GM19467 (cell line): ENCODE results near the gene CCN6.

ENCODE experiments used
- ATAC-seq: cut with Tn5 transposase; IDR thresholded peaks from one replicate; pipeline ENCODE4 v1.9.1; 2021; ENCODE audit warnings: mild to moderate bottlenecking, moderate library complexity; ENCODE audit not compliant: unreplicated experiment

CCN6 gene

GRCh38 chr6:112054001-112054400 is at the start of gene CCN6:
CCN6 (plus strand) TSS chr6:112054104; CDS start chr6:112054358, 254 bp downstream.
- no peak for ATAC-seq

DNA sequence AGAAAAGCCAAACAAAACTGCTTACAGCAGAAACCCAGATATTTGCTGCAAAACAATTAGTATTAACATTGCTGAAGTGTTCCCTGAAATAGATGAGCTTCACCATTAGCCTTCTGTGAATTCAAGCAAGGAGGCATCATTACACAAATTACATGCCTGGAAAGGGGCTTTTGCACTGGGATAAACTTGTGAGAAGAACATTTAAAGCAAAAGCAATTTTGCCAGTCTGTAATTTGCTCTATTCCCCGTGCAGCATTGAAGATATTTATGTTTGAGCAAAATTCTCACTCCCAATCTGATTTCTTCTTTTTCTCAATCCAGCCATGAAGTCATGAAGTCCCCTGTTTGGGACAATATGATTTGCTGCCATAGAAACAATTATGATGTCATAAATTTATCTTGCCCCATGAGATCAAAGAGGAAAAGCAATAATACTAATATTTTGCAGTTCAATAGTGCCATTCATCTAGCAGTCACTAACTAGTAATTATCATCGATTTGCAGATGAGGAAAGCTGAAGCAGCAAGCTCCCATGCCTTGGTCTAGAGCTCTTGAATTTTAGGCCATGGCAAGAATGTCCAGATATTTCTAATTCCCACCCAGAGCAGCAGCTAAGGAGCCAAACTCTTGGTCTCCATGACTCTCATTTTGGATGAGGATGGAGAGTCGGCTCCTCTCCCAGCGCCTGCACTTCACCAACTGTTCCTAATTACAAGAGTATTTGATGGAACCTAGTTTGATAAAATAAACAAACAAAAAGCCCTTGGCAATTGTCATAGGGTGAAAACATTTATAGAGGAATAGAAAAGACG is 49.5 kb upstream of the CCN6 start:
- no peak for ATAC-seq

DNA sequence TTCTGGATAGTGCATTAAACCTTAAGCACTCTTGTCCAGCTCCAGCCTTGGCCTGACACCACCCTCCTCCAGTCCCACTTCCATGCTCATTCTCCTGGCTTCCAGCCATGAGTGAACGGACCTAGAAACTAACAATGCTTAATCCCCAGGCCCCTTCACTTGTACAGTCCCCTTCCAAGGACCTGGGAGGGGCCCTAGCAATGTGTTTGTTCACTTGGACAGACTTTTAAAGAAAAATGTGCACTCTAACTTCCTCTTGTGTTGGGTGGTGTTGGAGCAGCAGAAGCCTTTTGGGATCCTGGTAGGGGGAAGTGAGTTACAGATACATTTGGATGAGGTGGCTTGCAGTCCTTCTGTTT is 48.9 kb upstream of the CCN6 start:
- ATAC-seq = no peak

GRCh38 chr6:112007254-112007653 is 46.6 kb upstream of the CCN6 start:
- no peak for ATAC-seq

DNA sequence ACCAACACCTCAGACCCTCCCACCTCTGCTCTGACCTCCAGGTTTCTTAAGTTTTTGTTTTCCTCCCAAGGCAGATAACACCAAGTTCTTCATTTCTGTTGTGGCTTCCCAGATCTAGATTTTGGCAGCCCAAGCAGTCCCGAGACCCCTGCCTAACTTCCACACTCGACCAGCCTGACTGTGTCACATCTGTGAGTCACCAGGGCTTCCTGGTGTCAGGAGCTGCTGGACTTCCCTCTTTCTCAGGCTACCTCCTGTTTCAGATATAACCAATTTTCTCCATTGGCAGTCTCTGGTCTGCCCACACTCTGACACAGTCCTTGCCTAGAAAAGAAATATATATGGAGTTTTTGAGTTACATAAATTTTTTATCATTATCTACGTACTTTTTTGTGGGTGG is 46.1 kb upstream of the CCN6 start:
- ATAC-seq = no peak

- ATAC-seq = no peak
These were observed 45.4 kb upstream of the CCN6 start for GRCh38 chr6:112008482-112008881.

- no peak for ATAC-seq
These were observed 43.6 kb upstream of the CCN6 start for GRCh38 chr6:112010328-112010727.

GRCh38 chr6:112013051-112013450 is 40.9 kb upstream of the CCN6 start:
- ATAC-seq = no peak

- ATAC-seq = no peak
These were observed 39.4 kb upstream of the CCN6 start for GRCh38 chr6:112014483-112014882.

DNA sequence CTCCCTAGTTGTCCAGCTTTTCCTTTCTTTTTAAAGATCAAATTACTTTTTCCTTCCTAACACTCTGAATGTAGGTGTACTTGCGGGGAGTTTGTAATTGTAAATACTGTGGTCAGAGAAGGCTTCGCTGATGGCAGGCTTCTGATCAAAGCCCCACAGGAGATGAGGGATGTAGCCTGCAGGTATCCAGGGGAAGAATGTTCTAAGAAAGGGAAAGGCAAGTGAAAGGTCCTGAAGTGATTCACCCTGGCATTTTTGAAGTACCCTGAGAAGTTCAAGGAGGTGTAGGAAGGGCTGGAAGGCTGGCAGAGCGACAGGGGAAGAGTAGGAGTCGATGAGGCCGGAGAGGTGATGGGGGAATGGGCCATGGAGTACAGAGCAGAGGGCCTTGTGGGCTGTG is 38.2 kb upstream of the CCN6 start:
- no peak for ATAC-seq

DNA sequence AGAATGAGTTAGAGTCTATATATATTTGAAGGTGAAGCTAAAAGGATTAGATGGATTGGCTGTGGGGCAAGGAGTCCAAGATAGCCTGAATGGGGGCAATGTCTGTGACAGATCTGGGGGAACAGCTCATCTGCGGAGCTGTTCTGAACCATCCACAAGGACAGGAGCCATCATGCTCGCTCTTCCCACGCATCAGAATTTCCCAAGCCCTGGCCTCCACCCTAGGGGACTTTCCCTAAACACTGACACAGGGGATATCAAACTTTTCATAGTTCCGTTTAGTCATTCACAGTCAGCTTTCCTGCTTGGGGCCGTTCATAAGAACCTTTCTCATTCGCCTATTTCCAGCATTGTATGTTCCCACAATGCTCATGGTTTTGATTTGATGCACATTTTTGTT is 37.6 kb upstream of the CCN6 start:
- no peak for ATAC-seq

DNA sequence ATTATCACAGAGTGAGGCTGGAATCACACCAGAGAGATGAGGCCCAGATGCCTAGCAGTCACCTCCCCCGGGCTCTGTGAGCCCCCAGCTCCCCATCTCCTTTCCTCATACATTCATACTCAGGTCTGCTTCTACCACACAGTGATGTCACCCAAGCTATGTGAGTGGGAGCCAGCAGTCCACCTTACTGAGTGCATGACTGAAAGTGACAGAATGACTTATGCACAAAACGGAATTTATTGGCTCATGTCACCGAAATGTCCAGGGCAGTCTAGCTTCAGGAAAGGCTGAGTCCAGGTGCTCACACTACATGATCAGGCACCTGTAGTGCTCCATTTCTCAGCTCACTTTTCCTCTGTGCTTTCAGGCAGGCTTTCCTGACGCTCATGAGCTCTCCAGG is 36.7 kb upstream of the CCN6 start:
- ATAC-seq = no peak

GRCh38 chr6:112017760-112018537 is 36.0 kb upstream of the CCN6 start:
- no peak for ATAC-seq

DNA sequence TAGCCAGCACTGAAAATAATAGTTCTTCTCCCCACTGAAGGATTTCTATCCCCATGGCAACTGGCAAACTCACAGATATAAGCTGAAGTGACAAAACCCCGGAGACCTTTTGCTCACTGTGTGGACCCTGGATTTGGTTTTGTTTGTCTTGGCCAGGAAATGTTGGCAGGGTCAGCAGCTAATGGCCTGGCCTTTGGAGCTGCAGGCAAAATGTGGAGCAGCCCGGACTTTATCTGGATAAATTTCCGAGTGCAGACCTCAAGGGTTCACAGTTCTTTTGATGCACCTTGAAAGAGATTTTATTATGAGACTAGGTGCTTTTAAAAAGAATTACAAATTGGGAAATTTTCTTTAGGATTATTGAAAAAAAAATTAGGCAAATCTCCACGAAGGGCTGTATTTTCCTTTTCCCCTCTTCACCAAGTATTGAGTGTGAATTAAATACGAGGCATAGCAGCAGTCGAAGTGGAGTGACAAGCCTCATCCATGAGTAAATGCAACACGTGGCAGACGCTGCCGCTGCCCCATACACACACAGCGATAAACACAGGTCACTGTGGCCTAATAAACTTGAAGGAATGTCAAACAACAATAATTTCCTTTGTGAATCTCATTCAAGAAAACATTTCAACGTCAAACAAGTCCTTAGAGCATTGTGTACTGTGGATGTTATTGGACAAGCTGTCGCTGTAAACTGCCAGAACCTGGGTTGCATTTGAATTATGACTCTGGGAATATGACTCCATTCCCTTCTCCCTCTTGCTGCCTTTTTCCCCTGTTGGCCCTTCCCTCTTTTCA is 35.1 kb upstream of the CCN6 start:
- no peak for ATAC-seq

GRCh38 chr6:112019589-112019988 is 34.3 kb upstream of the CCN6 start:
- ATAC-seq = no peak

GRCh38 chr6:112021691-112022310 is 32.1 kb upstream of the CCN6 start:
- ATAC-seq = no peak

- no peak for ATAC-seq
These were observed 31.2 kb upstream of the CCN6 start for GRCh38 chr6:112022749-112023148.

DNA sequence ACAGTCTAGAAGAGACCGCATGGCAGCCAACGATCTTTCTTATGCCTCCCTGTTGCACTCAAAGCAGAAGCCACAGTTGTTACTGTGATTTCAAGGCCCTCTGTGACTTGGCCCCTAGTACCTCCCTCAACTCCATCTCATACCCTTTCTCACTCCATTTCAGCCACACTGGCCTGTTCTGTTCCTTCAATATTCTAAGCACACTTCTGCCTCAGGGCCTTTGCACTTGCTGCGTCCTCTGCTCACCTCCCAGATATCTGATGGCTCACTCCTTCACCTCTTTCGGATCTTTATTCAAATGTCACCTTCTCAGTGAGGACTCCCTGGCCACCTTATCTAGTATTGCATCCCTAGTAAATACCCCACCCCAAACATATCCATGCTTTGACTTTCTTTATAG is 29.4 kb upstream of the CCN6 start:
- no peak for ATAC-seq

GRCh38 chr6:112026933-112027332 is 27.0 kb upstream of the CCN6 start:
- ATAC-seq = no peak

DNA sequence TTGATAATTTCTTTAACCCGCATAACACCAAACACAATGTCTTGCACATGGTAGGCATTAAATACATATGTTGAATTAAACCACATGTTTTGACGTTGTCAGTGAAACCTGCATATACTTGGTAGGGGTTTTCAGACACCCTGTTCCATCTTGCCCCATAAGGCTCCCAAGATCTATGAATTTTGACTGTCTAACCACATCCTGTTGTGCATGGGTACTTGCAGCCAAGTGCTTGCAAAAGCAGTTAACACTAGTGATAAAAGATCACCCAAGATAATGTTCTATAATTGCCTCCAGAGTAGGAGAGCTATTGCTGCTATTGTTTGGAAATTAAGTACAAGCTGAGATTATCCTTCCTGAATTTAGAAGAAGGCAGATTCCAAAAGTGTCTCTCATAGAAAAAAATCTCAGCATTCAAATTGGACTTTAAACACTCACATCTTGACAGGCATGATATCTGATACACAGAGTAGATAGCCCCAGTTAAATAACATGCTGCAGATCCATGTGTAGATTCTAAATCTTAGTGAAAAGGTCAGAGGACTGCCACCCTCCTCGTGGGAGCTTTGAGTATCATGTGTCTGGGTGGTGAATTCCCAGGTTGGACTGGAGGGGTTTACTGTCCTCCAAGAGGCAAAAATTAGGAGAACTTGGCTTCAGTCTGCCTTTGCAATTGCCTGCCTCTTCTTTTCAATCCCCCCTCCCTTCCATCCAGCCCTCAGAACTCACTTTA is 25.8 kb upstream of the CCN6 start:
- ATAC-seq = no peak
